Esophagus (tissue), 2 donors: ENCODE results near the gene SPRR1A. TPM values are rescaled to one million over a fixed set of nuclear protein-coding genes. Genes with fewer than 3 reads are reported as not detected.

Experiments
- H3K27ac ChIP-seq, 2 donors: one replicate each; pipeline ENCODE4 v1.5.1; 2013; ENCODE audit warnings: low read depth in 2 of 2, mild to moderate bottlenecking in 2 of 2, inconsistent platforms in 1 of 2, low read length in 1 of 2, moderate library complexity in 1 of 2
- H3K27me3 ChIP-seq, 2 donors: one replicate each; pipeline ENCODE4 v1.6.1; 2013; ENCODE audit warnings: low read length in 2 of 2, control low read depth in 1 of 2, mild to moderate bottlenecking in 1 of 2; ENCODE audit not compliant: insufficient read depth in 2 of 2, control insufficient read depth in 1 of 2
- H3K36me3 ChIP-seq, 2 donors: one replicate each; pipeline ENCODE4 v1.6.1; 2013; ENCODE audit warnings: low read length in 1 of 2; ENCODE audit not compliant: control insufficient read depth in 2 of 2, insufficient read depth in 2 of 2
- H3K4me1 ChIP-seq, 2 donors: one replicate each; pipeline ENCODE4 v1.6.1; 2013; ENCODE audit warnings: low read length in 1 of 2; ENCODE audit not compliant: control insufficient read depth in 2 of 2, insufficient read depth in 2 of 2
- H3K4me3 ChIP-seq, 2 donors: one replicate each; pipeline ENCODE4 v1.5.1; 2013; ENCODE audit warnings: low read length in 2 of 2, mild to moderate bottlenecking in 2 of 2, low read depth in 1 of 2, moderate library complexity in 1 of 2
- H3K9me3 ChIP-seq, 2 donors: one replicate each; pipeline ENCODE4 v1.6.1; 2013; ENCODE audit warnings: mild to moderate bottlenecking in 2 of 2, low read depth in 1 of 2, low read length in 1 of 2, moderate library complexity in 1 of 2; ENCODE audit not compliant: control insufficient read depth in 2 of 2, insufficient read depth in 1 of 2
- WGBS, 2 donors: extraction: QIAGEN DNeasy Blood & Tissue Kit; methylation state at CpG; one replicate each; pipeline ENCODE4 v1.1.7; 2013; 5-methylcytosine and 5-hydroxymethylcytosine counted together
- polyA plus RNA-seq, 2 donors: library from polyadenylated mRNA; stranded (reverse); fragments of 200-250 nt; gene quantifications; one replicate each; pipeline ENCODE4 v1.2.3, GENCODE V29; 2013
- donor health status: healthy with polysubstance abuse.
- donor health status: Bipolar disorder and iron deficiency.

The SPRR1A gene
- polyA plus RNA-seq, 2 donors: 3,249 to 3,812 TPM

GRCh38 chr1:152957561-152957960, 26.3 kb upstream of the SPRR1A start:
- Histone ChIP-seq H3K27ac (no peak overlapping the region), H3K9me3 (no peaks in the 10 kb centered on the region), H3K27me3 (no peaks in the 10 kb centered on the region), H3K4me1 (peaks cover 0 to 14% of the 10 kb centered on the region in 2 donors), H3K36me3 (no peaks in the 10 kb centered on the region), H3K4me3 (no peak overlapping the region)
- WGBS, 2 donors: 88 to 90% methylated on average over 3 of the region's 3 CpGs

GRCh38 chr1:152959273-152959672, 24.6 kb upstream of the SPRR1A start:
- no peak overlapping the region for H3K27ac ChIP-seq
- H3K9me3 ChIP-seq: no peaks in the 10 kb centered on the region
- no peak overlapping the region for H3K4me3 ChIP-seq
- no peaks in the 10 kb centered on the region for H3K36me3 ChIP-seq
- 85 to 91% methylated on average over 3 of the region's 3 CpGs for WGBS, 2 donors
- no peaks in the 10 kb centered on the region for H3K27me3 ChIP-seq
- H3K4me1 ChIP-seq: peaks cover 0 to 9% of the 10 kb centered on the region in 2 donors

- WGBS, 2 donors: 89 to 90% methylated on average over 10 of the region's 10 CpGs
Measured at GRCh38 chr1:152959801-152960451, 24.0 kb upstream of the SPRR1A start.

GRCh38 chr1:152960452-152961044, 23.3 kb upstream of the SPRR1A start:
- 70 to 76% methylated on average over 10 of the region's 10 CpGs for WGBS, 2 donors

More at GRCh38 chr1:152959801-152960451, 24.0 kb upstream of the SPRR1A start:
- no peaks in the 10 kb centered on the region for H3K36me3 ChIP-seq
- peaks cover 0 to 9% of the 10 kb centered on the region in 2 donors for H3K4me1 ChIP-seq
- no peaks in the 10 kb centered on the region for H3K27me3 ChIP-seq
- no peaks in the 10 kb centered on the region for H3K9me3 ChIP-seq
- peak overlapping the region in 1 of 2 donors; percentile 47 for H3K27ac ChIP-seq
- no peak overlapping the region for H3K4me3 ChIP-seq

GRCh38 chr1:152961226-152961891, 22.5 kb upstream of the SPRR1A start:
- Histone ChIP-seq H3K9me3 (no peaks in the 10 kb centered on the region), H3K36me3 (no peaks in the 10 kb centered on the region), H3K4me1 (peaks cover 0 to 9% of the 10 kb centered on the region in 2 donors), H3K4me3 (no peak overlapping the region), H3K27ac (no peak overlapping the region), H3K27me3 (no peaks in the 10 kb centered on the region)
- 75 to 84% methylated on average over 7 of the region's 7 CpGs for WGBS, 2 donors

More at GRCh38 chr1:152960452-152961044, 23.3 kb upstream of the SPRR1A start:
- no peaks in the 10 kb centered on the region for H3K36me3 ChIP-seq
- peak overlapping the region in 1 of 2 donors; percentile 47 for H3K27ac ChIP-seq
- H3K27me3 ChIP-seq: no peaks in the 10 kb centered on the region
- H3K4me1 ChIP-seq: peaks cover 0 to 9% of the 10 kb centered on the region in 2 donors
- no peak overlapping the region for H3K4me3 ChIP-seq
- no peaks in the 10 kb centered on the region for H3K9me3 ChIP-seq

GRCh38 chr1:152962876-152963415, 20.9 kb upstream of the SPRR1A start:
- Histone ChIP-seq H3K36me3 (no peaks in the 10 kb centered on the region), H3K4me1 (peaks cover 0 to 9% of the 10 kb centered on the region in 2 donors), H3K9me3 (peaks cover 0 to 2% of the 10 kb centered on the region in 2 donors), H3K4me3 (no peak overlapping the region), H3K27ac (peak overlapping the region in 1 of 2 donors; percentile 15), H3K27me3 (no peaks in the 10 kb centered on the region)
- WGBS, 2 donors: 79 to 89% methylated on average over 2 of the region's 2 CpGs

- peaks cover 0 to 2% of the 10 kb centered on the region in 2 donors for H3K9me3 ChIP-seq
- no peaks in the 10 kb centered on the region for H3K27me3 ChIP-seq
- peaks cover 0 to 9% of the 10 kb centered on the region in 2 donors for H3K4me1 ChIP-seq
- H3K4me3 ChIP-seq: no peak overlapping the region
- peak overlapping the region in 1 of 2 donors; percentile 11 for H3K27ac ChIP-seq
- H3K36me3 ChIP-seq: no peaks in the 10 kb centered on the region
- WGBS, 2 donors: 66 to 79% methylated on average over 1 of the region's 1 CpG
Measured at GRCh38 chr1:152964536-152964935, 19.3 kb upstream of the SPRR1A start.

GRCh38 chr1:152965853-152966252, 18.0 kb upstream of the SPRR1A start:
- no peak overlapping the region for H3K4me3 ChIP-seq
- WGBS, 2 donors: 77 to 79% methylated on average over 4 of the region's 4 CpGs
- no peaks in the 10 kb centered on the region for H3K27me3 ChIP-seq
- peaks cover 0 to 2% of the 10 kb centered on the region in 2 donors for H3K9me3 ChIP-seq
- H3K4me1 ChIP-seq: peaks cover 0 to 10% of the 10 kb centered on the region in 2 donors
- no peaks in the 10 kb centered on the region for H3K36me3 ChIP-seq
- H3K27ac ChIP-seq: no peak overlapping the region

GRCh38 chr1:152967201-152967600, 16.7 kb upstream of the SPRR1A start:
- H3K9me3 ChIP-seq: peaks cover 0 to 2% of the 10 kb centered on the region in 2 donors

More at GRCh38 chr1:152967201-152967600, 16.7 kb upstream of the SPRR1A start:
- peaks cover 1 to 10% of the 10 kb centered on the region in 2 donors for H3K4me1 ChIP-seq
- H3K27ac ChIP-seq: peak overlapping the region; percentile 82 to 96
- no peaks in the 10 kb centered on the region for H3K27me3 ChIP-seq
- 34 to 41% methylated on average over 7 of the region's 7 CpGs for WGBS, 2 donors
- H3K36me3 ChIP-seq: no peaks in the 10 kb centered on the region
- no peak overlapping the region for H3K4me3 ChIP-seq
